Measurements from ENCODE around the gene LILRA5.
"Not testable (repeated sequence)": the region's sequence is repeated elsewhere in the genome, so short reads cannot be mapped to it uniquely, and the experiment has no call there.

Gene LILRA5

DNA sequence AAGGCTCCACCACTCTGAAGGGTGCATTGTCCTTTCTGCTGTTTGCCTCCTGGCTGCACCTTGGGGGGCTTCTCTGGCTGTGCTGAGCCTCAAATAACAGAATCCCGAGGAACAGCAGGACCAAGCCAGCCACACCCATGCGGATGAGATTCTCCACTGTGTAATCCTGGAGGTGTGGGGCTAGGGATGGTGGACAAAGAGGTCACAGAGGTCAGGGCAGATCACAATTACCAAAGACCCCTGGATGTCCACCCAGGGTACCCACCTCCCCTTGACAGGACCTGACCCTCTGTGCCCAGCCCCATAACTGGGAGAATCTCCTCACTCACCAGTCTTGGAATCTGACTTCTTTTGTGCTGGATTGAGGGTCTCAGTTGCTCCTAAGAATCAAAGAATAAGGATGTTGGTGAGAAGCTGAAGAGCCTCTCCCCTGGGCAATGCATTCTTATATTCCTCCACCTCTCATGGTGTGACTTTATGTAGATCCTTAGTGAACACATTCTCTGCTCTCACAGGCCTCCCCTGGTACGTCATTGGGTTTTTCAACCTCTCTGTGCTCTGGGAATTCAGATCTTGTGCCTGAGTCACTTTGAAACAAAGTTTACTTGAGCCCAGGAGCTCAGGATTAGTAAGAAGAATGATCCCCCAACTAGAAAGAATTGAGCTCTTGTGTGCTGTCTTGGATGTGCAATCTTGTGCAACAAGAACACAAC, 20.8 kb upstream of the LILRA5 start:
- no peak for DNase-seq (ENCODE audit: low spot score)

DNA sequence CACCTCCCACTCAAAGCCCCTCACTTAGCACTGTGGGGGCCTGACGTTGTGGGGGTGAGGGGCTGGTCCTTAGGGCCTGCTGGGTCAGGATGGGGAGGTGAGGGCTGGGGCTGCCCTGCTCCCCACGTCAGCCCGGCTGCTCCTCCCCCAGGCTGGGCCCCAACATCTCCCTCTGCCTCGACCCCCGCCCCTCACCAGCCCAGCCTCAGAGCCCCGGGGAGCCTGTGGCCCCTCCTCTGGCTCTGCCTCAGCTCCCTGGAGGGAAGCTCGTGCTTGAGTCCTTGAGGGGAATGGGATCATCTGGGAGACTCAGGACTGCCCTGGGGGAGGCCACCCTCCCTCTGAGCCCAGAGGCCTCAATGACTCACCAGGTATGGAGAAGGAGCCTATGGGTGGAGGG, 19.2 kb upstream of the LILRA5 start:
- no peak for DNase-seq (ENCODE audit: low spot score)

DNA sequence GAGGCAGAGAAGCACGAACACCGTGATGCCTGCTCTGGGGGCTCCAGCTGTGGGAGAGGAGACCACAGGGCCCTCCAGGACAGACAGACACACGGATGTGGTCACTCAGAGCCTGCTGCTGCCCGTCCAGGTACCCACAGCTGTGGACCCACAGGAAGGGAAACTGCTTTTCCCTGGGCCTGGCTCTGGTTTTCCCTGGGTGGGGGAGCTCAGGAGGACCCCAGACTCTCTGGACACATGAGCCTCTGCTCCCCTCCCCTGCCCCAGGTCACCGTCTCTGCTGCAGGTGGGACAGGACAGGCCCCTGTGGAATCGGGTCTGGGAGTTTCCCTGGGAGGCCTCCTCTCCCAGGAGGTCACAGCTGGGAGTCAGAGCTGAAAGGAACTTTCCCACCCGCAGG, 18.7 kb upstream of the LILRA5 start:
- DNase-seq (ENCODE audit: low spot score), result no peak

DNA sequence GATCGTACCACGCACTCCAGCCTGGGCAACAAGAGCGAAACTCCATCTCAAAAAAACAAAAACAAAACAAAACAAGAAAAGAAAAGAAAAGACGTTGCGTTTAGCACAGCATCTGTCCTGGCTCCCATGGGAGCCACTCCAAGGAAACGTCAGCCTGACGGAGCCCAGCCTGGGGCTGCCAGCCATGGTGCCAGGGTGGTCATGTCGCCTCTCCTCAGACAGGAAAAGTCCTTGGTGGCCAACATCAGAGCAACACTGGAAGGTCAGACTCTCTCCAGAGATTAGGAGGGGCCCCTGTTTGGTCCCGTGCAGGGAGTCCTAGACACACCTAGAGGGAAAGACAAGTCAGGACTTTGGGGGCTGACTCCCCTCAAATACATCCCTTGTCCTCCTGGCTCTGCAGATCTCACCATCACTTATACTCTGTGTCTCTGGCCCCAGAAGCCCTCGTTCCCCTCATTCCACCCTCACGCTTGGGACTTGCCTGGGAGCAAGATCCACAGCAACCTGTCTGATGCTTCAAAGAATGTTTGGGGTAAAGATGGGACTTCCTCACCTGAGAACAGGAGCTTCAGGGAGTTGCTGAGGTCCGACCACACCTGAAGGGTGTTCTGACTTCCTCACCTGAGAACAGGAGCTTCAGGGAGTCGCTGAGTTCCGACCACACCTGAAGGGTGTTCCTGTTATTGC, 16.7 kb upstream of the LILRA5 start:
- no peak for DNase-seq (ENCODE audit: low spot score)

DNA sequence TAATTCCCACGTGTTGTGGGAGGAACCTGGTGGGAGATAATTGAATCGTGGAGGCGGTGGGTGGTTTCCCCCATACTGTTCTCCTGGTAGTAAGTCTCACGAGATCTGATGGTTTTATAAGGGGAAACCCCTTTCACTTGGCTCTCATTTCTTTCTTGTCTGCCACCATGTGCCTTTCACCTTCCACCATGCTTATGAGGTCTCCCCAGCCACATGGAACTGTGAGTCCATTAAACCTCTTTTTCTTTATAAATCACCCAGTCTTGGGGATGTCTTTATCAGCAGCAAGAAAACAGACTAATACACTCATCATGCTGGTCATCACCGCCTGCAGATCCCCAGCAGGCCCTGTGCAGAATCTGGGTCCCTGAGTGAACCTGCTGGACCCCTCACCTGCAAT, 15.8 kb upstream of the LILRA5 start:
- DNase-seq (ENCODE audit: low spot score), result not testable (repeated sequence)

DNA sequence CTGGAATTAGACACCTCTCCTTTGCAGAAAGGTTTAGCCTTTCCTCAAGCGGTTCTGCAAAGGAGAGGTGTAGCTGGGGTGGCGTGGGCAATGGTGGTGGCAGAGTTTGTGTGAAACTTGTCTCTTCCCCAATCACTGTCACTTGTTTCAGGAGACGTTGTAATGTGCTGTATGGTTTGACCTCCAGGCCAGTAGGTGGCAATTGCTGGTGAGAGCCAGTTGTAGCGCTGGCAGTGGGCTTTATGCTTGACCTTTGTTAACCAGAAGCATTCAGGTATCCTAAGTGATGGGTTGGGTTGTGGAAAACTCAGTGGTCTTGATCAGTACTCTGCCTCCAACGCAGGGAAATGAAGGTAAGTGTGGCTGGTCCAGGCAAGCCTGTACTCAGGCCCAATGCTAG, 12.7 kb upstream of the LILRA5 start:
- no peak for DNase-seq (ENCODE audit: low spot score)

DNA sequence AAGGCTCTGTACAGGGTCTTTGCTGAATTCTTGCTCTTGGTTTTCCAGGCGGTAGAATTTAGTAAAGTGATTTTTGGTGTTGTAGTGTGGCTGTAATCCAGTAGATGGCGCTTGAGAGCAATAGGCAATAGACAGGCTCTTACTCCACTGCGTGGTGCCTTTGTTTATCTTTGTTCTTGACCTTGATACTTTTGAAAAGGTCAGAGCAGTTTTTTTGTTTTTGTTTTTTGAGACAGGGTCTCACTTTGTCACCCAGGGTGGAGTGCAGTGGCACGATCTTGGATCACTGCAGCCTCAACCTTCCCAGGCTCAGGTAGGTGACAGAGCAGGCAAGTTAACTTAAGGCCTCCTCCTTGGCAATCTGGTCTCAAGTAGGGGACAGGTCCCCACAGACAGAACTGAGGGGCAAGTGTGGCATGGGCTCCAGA, 12.2 kb upstream of the LILRA5 start:
- DNase-seq (ENCODE audit: low spot score), result peak; percentile 50

DNA sequence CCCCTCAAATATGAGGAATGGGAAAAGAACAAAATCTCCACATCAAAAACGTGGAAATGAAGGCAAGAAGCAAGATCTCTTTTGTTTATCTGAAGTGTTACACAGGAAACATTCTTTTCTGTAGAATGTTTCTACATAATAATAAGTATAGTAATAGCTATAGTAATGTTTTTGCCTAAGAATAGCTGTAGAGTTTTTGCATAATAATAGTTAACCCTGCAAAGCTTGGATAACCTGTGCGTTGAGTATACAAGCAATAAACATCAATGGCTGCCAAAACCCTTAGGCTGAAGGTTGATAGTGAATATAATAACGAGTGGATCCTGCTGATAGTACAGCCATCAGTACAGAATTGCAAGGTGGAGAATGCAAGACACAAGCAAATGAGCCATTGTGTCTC, 11.1 kb upstream of the LILRA5 start:
- no peak for DNase-seq (ENCODE audit: low spot score)

DNA sequence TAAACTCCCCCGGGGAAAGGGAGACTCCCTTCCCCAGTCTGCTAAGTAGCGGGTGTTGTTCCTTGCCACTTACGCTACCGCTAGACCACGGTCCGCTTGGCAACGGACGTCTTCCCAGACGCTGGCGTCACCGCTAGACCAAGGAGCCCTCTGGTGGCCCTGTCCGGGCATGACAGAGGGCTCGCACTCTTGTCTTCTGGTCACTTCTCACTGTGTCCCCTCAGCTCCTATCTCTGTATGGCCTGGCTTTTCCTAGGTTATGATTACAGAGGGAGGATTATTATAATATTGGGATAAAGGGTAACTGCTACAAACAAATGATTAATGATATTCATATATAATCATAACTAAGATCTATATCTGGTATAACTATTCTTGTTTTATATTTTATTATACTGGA, 10.0 kb upstream of the LILRA5 start:
- DNase-seq (ENCODE audit: low spot score), result not testable (repeated sequence)

DNA sequence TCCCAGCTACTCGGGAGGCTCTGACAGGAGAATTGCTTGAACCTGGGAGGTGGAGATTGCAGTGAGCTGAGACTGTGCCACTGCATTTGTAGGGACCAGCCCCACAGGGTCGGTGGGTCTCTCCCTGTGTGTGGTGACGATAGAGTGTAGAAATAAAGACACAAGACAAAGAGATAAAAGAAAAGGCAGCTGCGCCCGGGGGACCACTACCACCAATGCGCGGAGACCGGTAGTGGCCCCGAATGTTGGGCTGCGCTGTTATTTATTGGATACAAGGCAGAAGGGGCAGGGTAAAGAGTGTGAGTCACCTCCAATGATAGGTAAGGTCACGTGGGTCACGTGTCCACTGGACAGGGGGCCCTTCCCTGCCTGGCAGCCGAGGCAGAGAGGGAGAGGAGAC, 9.3 kb upstream of the LILRA5 start:
- DNase-seq (ENCODE audit: low spot score), result not testable (repeated sequence)

DNA sequence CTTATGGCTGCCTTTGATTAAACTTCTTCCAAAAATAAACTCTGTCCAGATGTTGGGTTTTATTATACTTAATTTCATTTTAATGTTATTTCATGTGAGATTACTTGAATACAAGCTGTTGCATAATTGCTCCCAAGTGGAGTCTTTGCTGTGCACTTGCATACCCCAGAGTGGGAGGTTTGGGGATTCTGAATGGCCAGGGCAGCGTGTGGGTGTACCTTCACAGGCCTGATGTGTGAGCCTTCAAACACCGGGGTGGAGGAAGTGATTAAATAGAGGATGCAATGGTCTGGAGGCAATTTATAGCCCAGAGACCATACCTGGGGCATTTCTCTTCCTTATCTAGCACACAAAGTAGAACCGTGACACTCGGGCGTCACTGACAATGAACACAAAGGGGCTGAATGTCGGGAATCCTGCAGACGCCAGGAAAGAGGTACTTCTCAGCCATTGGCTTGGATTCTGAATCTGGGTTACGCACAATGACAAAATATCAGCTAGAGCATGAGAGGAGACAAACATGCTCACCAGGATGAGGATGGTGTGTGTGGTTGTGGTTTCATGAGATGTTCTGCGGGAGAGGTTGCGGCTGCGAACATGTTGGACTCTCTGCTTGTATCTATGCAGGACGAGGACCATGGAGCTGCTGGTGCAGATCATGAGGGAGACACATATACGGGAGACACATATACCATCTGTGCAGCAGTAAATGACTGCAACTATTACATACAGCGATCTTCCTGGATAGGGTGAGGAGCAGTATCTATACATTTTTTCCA, 7.1 kb upstream of the LILRA5 start:
- DNase-seq (ENCODE audit: low spot score), result no peak

DNA sequence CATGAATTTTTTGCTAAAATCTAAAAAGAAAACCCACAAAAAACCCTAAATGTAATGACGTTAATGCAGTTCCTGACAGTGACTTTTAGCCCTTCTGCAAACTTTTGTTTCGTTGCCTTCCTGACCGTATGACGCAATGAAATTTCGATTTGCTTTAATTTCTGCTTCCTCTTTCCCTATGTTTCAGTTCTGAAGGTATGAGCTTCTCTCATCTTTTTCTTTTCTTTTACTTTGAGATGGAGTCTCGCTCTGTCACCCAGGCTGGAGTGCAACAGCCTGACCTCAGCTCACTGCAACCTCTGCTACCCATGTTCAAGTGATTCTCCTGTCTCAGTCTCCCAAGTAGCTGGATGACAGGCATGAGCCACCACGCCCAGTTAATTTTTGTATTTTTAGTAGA, 6.1 kb upstream of the LILRA5 start:
- no peak for DNase-seq (ENCODE audit: low spot score)

DNA sequence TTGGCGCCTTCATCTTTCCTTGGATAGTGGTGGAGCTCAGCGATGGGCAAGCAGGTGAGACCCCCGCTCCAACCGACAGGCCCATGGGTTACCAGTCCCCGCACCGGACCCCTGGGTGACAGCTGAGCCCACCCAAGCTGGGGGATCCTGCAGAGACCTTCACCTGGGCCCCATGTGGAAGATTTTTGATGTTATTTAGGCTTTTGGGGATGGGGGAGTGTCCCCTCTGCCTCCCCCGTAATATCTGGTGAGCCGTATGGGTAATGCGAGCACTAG, 4.9 kb upstream of the LILRA5 start:
- no peak for DNase-seq (ENCODE audit: low spot score)

DNA sequence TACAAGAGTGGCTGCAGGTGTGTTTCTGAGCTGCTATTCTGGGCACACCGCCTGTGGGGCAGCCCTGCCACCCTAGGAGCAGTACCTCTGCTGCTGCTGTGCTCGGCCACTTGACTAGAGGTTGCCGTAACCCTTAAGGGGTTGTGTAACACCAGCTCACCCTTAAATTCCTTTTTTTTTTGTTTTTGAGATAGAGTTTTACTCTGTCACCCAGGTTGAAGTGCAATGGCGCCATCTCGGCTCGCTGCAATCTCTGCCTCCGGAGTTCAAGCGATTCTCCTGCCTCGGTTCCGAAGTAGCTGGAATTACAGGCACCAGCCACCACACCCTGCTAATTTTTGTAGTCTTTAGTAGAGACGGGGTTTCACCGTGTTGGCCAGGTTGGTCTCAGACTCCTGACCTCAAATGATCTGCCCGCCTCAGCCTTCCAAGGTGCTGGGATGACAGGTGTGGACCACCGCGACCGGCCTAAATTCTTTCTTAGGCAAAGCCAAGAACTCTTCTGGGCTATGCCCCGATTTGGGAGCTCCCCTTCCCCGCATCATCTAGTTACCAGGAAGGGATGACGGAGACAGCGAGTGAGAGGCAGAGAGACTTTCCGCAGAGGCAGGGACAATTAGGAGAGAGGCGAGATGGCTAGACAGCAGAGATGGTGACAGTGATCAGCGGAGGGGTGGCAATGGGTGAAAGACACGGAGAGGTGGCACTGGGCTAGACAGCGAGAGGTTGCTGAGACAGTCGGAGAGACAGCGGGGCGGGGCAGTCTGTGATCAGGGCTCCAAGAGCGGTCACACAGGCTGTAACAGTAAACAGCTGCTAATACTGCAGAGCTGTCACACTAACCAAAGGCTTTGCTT, 4.4 kb upstream of the LILRA5 start:
- DNase-seq (ENCODE audit: low spot score), result no peak

DNA sequence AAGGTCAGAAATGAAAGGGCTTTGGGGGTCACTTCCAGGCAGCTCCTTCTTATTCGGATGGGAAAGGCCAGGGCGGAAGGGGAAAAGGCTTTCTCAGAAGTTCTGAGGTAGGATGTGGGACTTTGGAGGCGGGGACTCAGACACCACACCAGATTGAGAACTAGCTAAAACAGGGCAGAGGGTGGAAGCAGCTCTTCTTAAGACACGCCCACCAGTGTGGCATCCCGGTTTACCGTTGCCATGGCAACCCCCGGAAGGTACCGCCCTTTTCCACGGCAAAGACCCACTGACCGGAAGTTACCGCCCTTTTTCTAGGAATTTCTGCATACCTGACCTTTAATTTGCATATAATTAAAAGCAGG, 3.8 kb upstream of the LILRA5 start:
- no peak for DNase-seq (ENCODE audit: low spot score)

DNA sequence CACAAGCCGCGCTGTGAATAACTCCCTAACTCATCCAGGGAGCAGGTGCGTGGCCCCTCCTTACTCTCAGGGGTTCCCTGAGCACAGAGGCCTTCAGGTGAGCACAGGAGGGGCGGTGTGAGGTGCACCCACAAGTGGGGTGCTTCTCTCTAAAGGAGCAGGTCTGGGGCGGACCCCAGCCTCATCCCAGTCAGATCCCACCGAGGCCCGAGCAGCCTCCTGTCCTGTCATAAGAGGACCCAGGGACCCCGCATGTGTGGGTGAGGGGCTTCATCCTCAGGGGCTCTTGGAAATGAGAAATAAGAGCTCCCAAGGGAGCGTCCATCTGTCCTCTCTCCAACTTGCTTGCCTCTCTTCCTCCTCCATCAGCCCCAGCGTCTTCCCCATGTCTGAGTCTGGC, 3.0 kb upstream of the LILRA5 start:
- DNase-seq (ENCODE audit: low spot score), result no peak

DNA sequence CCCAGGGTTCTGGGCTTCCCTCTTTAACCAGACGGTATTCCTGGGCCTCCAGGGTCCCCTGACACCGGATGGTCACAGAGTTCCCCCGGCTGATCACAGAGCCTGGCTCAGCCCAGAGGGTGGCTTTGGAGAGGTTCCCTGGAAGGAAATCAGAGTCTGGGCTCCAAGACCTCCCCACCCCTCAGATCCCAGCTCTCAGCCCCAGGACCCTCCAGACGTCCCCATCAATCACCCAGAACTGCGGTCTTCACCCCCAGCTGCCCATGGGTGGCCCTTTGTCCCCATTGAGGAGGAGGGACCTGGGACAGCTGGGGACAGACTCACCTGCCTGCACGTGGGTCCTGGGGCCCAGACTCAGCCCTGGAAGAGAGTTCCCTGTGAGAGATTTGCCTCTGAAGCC, 955 bp downstream of the LILRA5 start:
- no peak for DNase-seq (ENCODE audit: low spot score)

DNA sequence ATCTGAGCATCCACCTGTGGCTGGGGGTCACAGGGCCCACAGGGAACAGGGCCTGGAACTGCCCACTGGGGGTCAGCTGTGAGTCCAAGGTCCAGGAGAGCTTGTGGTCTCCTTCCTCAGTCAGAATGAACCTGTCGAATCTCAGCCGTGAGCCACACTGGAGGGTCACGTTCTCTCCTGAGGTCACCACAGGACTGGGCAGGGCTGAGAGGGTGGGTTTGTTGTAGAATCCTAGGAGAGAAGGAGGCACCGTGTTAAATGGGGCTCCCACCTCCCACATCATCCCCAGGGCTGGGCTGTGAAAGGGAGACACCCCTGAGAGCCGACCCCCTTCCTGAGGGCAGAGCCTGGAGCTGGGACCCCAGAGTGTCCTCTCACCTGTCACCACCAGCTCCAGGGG, 1.5 kb downstream of the LILRA5 start:
- DNase-seq (ENCODE audit: low spot score), result no peak

DNA sequence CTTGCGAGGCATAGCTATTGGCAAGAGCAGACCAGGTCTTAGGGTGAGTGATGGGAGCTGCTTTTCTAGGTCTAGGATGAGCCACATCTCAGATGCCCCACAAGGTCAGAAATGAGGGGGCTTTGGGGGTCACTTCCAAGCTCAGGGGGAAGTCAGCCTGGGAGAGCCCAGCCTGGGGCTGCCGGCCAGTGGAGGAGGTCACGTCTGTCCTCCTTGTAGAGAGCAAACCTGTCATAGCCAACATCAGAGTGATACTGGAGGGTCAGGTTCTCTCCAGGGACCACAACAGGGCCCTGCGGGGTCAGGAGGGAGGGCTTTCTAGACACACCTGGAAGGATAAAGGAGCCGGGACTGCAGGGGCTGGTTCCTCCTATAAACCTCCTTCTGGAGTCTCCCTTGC, 2.4 kb downstream of the LILRA5 start:
- no peak for DNase-seq (ENCODE audit: low spot score)

DNA sequence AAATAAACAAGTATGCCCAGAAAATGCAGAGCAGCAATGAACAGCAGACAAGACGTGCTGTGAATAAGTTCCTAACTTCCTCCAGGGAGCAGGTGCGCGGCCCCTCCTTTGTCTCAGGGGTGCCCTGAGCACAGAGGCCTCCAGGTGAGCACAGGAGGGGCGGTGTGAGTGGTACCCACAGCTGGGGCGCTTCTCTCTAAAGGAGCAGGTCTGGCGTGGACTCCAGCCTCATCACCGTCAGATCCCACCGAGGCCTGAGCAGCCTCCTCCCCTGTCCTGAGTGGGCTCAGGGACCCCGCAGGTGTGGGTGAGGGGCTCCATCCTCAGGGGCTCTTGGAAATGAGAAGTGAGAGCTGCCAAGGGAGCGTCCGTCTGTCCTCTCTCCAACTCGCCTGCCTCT, 3.2 kb downstream of the LILRA5 start:
- no peak for DNase-seq (ENCODE audit: low spot score)

DNA sequence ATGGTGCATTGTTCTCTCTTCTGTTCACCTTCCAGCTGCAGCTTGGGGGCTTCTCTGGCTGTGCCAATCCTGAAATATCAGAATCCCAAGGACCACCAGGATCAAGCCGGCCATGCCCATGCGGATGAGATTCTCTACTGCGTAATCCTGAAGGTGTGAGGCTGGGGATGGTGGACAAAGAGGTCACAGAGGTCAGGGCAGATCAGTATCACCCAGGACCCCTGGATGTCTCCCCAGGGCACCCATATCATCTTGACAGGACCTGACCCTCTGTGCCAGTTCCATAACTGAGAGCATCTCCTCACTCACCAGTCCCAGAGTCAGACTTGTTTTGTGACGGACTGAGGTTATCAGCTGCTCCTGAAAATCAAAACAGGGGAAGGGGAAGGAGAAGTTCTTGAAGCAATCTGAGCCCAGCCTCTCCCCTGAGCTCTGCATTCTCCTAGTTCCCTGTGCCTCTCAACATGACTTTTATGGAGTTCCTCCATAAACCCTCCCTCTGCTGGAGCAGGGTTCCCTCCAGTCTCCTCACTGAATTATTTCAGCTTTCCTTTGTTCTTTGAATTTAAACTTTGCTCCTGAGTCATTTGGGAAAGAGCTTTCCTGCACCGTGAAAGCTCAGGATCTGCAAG, 5.5 kb downstream of the LILRA5 start:
- DNase-seq (ENCODE audit: low spot score), result no peak

DNA sequence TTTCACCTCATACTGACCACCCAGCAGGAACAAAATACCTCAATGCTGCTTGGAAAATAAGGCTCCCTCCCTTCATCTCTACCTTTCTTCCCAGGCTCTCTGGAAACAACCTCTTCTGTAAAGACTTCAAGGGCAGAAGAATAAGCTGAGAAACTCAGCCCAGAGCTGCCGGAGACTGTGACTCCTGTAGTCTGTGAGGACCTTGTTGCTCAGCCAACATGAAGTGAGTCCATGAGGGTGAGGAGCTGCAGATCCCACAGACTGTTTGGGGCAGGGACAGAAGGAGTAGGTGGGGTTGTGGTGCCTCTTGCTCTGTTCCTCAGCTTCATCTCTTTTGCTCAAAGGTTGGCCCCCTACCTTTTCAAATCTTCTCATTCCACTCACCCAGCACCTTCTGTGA, 7.8 kb downstream of the LILRA5 start:
- DNase-seq (ENCODE audit: low spot score), result no peak
